ENCODE data around the gene FOXD3. TPM values are rescaled to one million over a fixed set of nuclear protein-coding genes. Genes with fewer than 3 reads are reported as not detected.

The FOXD3 gene
- total and polyA plus RNA-seq, 2 experiments from 2014 or later, result not detected

DNA sequence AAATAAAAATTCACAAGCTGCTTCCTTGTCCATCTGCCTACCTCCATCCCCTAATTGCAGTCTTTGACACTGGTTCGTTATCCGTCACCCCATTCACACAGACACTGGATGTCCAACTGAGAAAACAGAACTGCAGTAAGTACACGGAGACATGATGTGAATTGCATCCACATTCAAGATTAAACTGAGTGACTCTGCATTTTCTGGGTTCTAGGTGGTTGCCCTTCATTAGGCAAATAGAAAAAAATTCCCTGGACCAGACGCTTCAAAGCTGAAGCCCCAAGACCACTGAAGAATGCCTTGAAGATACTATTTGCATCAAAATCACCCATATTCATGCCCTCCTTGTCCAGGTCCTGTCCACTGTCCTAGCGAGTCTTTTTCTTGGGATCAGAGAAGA lies 37.2 kb downstream of the FOXD3 start:
- H3K9me3 ChIP-seq (ENCODE audit: low read depth), result no peaks in the 10 kb centered on the region
- no peak overlapping the region for H2AFZ ChIP-seq
- H3K4me3 ChIP-seq, result no peak overlapping the region
- TF ChIP-seq, protein P1, sequence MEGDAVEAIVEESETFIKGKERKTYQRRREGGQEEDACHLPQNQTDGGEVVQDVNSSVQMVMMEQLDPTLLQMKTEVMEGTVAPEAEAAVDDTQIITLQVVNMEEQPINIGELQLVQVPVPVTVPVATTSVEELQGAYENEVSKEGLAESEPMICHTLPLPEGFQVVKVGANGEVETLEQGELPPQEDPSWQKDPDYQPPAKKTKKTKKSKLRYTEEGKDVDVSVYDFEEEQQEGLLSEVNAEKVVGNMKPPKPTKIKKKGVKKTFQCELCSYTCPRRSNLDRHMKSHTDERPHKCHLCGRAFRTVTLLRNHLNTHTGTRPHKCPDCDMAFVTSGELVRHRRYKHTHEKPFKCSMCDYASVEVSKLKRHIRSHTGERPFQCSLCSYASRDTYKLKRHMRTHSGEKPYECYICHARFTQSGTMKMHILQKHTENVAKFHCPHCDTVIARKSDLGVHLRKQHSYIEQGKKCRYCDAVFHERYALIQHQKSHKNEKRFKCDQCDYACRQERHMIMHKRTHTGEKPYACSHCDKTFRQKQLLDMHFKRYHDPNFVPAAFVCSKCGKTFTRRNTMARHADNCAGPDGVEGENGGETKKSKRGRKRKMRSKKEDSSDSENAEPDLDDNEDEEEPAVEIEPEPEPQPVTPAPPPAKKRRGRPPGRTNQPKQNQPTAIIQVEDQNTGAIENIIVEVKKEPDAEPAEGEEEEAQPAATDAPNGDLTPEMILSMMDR (IDR thresholded peaks at IDR 0.05; ENCODE audit: poor library complexity), result no peak
- TF ChIP-seq EZH2 (IDR thresholded peaks at IDR 0.05; ENCODE audit: borderline replicate concordance) (no peak), EZH2phosphoT487 (IDR thresholded peaks at IDR 0.05; ENCODE audit: low read depth, severe bottlenecking, unreplicated experiment) (no peak)
- H4K20me1 ChIP-seq (ENCODE audit: insufficient read depth, poor library complexity, severe bottlenecking), result no peaks in the 10 kb centered on the region
- no peaks in the 10 kb centered on the region for H3K9me2 ChIP-seq (replicated peaks; ENCODE audit: insufficient read depth)
- no peaks in the 10 kb centered on the region for H3K4me1 ChIP-seq (ENCODE audit: insufficient read depth)
- H3K79me2 ChIP-seq, result no peaks in the 10 kb centered on the region
- 91% methylated on average over 5 of the region's 5 CpGs for WGBS (ENCODE audit: low lambda C conversion rate, missing lambda C conversion rate)
- H3K27me3 ChIP-seq, result peaks cover 7% of the 10 kb centered on the region
- H3K4me2 ChIP-seq, result no peak overlapping the region
- H3K27ac ChIP-seq, result no peak overlapping the region
- DNase-seq (ENCODE audit: low spot score), result no peak
- H3K36me3 ChIP-seq (replicated peaks; ENCODE audit: insufficient read depth, low read depth), result no peaks in the 10 kb centered on the region

DNA sequence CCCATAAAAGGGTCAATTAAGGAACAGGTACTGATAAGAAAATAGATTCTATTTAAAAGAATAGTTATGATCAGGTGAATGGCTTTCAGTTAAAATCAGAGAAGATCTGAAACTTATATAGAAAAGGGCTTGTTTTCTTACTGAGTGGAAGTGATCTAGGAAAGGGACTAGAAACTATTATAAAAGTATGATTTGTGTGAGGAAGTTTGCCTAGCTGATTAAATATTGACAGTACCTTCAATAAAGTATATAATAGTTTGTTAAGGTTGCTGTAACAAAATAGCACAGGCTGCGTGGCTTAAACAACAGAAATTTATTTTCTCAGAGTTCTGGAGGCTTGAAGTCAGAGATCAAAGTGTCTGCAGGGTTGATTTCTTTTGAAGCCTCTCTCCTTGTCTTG lies 39.7 kb downstream of the FOXD3 start:
- TF ChIP-seq EZH2phosphoT487 (IDR thresholded peaks at IDR 0.05; ENCODE audit: low read depth, severe bottlenecking, unreplicated experiment), result no peak
- TF ChIP-seq, protein P1 (IDR thresholded peaks at IDR 0.05; ENCODE audit: poor library complexity), result no peak
- no peak for TF ChIP-seq EZH2 (IDR thresholded peaks at IDR 0.05; ENCODE audit: borderline replicate concordance)
- Histone ChIP-seq H4K20me1 (ENCODE audit: insufficient read depth, poor library complexity, severe bottlenecking) (no peaks in the 10 kb centered on the region), H3K36me3 (replicated peaks; ENCODE audit: insufficient read depth, low read depth) (no peaks in the 10 kb centered on the region), H3K4me1 (ENCODE audit: insufficient read depth) (no peaks in the 10 kb centered on the region), H2AFZ (no peak overlapping the region), H3K27me3 (no peaks in the 10 kb centered on the region), H3K4me3 (no peak overlapping the region), H3K9me2 (replicated peaks; ENCODE audit: insufficient read depth) (no peaks in the 10 kb centered on the region), H3K9me3 (ENCODE audit: low read depth) (no peaks in the 10 kb centered on the region), H3K4me2 (no peak overlapping the region), H3K27ac (no peak overlapping the region), H3K79me2 (no peaks in the 10 kb centered on the region)
- DNase-seq (ENCODE audit: low spot score), result no peak
- 54% methylated on average over 1 of the region's 1 CpG for WGBS (ENCODE audit: low lambda C conversion rate, missing lambda C conversion rate)

DNA sequence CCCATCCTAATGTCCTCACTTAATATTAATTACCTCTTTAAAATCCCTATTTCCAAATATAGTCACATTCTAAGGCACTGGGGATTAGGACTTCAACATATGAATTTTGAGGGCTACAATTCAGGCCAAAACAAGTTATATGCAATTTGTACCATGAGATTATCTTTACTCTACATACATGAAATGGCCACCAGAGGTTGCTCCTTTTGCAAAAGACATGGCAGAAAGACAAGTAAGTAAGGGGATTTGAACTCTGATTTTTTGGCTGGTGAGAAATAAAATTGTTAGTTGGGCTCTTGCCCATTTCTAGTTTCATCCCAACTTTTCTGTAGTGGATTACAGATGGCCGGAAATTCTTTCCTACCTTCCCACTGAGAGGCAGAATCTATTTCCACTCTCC lies 40.2 kb downstream of the FOXD3 start:
- Histone ChIP-seq H3K4me2 (no peak overlapping the region), H3K9me3 (ENCODE audit: low read depth) (no peaks in the 10 kb centered on the region), H3K27me3 (no peaks in the 10 kb centered on the region), H3K27ac (no peak overlapping the region), H4K20me1 (ENCODE audit: insufficient read depth, poor library complexity, severe bottlenecking) (no peaks in the 10 kb centered on the region), H3K36me3 (replicated peaks; ENCODE audit: insufficient read depth, low read depth) (no peaks in the 10 kb centered on the region), H2AFZ (no peak overlapping the region), H3K79me2 (no peaks in the 10 kb centered on the region), H3K4me1 (ENCODE audit: insufficient read depth) (no peaks in the 10 kb centered on the region), H3K9me2 (replicated peaks; ENCODE audit: insufficient read depth) (no peaks in the 10 kb centered on the region), H3K4me3 (no peak overlapping the region)
- DNase-seq (ENCODE audit: low spot score), result no peak
- 93% methylated on average over 1 of the region's 1 CpG for WGBS (ENCODE audit: low lambda C conversion rate, missing lambda C conversion rate)
- TF ChIP-seq, protein P1 (IDR thresholded peaks at IDR 0.05; ENCODE audit: poor library complexity), result no peak

DNA sequence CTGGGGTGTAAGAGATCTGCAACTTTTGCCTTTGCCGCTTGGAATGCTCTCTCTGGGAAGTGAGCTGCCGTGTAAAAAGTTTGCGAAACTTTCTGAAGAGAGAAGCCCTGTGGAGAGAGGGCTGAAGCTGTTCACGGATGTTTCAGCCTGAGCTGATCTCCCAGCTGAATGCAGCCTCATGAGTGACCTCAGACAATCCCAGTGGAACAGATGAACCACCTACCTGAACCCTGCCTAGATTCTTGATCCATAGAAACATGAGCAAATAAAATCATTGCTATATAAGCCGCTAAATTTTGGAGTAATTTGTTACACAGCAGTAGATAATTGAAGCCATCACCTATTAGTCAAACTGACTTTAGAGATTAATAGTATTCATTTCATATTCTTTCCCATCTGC lies 40.6 kb downstream of the FOXD3 start:
- Histone ChIP-seq H3K4me2 (no peak overlapping the region), H3K36me3 (replicated peaks; ENCODE audit: insufficient read depth, low read depth) (no peaks in the 10 kb centered on the region), H2AFZ (no peak overlapping the region), H3K9me3 (ENCODE audit: low read depth) (no peaks in the 10 kb centered on the region), H3K27ac (no peak overlapping the region), H3K4me1 (ENCODE audit: insufficient read depth) (no peaks in the 10 kb centered on the region), H4K20me1 (ENCODE audit: insufficient read depth, poor library complexity, severe bottlenecking) (no peaks in the 10 kb centered on the region), H3K27me3 (no peaks in the 10 kb centered on the region), H3K9me2 (replicated peaks; ENCODE audit: insufficient read depth) (no peaks in the 10 kb centered on the region), H3K79me2 (no peaks in the 10 kb centered on the region), H3K4me3 (no peak overlapping the region)
- 87% methylated on average over 5 of the region's 5 CpGs for WGBS (ENCODE audit: low lambda C conversion rate, missing lambda C conversion rate)
- no peak for DNase-seq (ENCODE audit: low spot score)
- TF ChIP-seq, protein P1 (IDR thresholded peaks at IDR 0.05; ENCODE audit: poor library complexity), result no peak
- TF ChIP-seq EZH2 (IDR thresholded peaks at IDR 0.05; ENCODE audit: borderline replicate concordance) (no peak), EZH2phosphoT487 (IDR thresholded peaks at IDR 0.05; ENCODE audit: low read depth, severe bottlenecking, unreplicated experiment) (no peak)

All from hepatocyte (in vitro differentiated cells).